ENCODE results near the gene ALG9.
A peak's percentile ranks its signal among the peaks of the same experiment; 100 is the strongest.
"Not testable (repeated sequence)": the region's sequence is repeated elsewhere in the genome, so short reads cannot be mapped to it uniquely, and the experiment has no call there.

The ALG9 gene, protein sequence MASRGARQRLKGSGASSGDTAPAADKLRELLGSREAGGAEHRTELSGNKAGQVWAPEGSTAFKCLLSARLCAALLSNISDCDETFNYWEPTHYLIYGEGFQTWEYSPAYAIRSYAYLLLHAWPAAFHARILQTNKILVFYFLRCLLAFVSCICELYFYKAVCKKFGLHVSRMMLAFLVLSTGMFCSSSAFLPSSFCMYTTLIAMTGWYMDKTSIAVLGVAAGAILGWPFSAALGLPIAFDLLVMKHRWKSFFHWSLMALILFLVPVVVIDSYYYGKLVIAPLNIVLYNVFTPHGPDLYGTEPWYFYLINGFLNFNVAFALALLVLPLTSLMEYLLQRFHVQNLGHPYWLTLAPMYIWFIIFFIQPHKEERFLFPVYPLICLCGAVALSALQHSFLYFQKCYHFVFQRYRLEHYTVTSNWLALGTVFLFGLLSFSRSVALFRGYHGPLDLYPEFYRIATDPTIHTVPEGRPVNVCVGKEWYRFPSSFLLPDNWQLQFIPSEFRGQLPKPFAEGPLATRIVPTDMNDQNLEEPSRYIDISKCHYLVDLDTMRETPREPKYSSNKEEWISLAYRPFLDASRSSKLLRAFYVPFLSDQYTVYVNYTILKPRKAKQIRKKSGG

DNA sequence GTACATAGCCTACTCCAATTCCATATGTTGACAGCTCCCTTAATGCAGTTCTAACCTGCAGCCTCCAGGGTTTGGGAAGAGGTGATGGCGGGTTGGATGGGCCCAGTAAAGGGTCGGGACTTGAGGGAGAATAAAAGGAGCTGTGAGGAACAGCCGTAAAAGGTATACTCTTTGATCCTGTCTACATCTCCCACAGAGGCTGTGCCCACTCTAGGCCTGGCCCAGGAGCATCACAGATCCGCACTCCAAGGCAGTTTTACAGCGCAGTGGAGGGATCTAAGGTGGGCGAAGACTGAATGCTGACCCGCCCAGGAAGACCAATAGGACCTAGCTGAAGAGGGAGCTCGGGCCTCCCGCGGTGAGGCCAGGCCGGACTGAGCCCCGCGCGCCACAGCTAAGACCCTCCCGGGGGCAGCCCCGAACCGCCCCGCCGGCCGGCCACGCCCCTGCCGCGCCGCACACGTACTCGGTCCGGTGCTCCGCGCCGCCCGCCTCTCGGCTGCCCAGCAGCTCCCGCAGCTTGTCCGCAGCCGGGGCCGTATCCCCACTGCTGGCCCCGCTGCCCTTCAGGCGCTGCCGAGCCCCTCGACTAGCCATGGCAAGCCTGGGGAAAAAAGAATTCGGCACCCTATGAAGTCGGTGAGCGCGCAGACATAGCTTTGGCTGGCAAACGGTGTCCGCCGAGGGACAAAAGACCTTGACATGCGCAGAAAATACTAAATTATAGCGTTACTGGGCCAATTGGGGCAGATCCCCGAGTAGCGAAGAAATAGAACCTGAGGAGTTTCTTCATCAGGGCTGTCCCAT is at the start of gene ALG9:
ALG9 (minus strand) TSS at position 696 of the 807 bp plus-strand sequence; CDS start at position 597, 99 bp downstream.
- peak; percentile 65 for DNase-seq

DNA sequence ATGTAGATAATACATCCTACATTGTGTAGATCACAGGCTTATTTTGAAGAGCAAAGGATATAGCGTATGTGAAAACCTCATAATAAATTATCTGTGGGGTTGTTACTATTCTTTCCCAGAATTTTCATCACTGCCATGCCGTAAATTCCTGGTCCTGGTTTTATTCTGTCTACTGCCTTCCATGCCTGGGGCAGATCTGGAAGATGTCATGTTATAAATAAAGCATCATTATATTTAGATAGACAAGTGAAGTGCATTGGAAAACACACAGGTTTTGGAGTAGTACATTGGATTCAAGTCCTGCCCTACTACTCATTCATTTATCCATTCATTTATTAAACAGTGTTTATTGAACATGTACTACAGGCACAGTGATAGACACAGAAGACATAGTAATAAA is 49.5 kb upstream of the ALG9 start:
- DNase-seq = no peak

DNA sequence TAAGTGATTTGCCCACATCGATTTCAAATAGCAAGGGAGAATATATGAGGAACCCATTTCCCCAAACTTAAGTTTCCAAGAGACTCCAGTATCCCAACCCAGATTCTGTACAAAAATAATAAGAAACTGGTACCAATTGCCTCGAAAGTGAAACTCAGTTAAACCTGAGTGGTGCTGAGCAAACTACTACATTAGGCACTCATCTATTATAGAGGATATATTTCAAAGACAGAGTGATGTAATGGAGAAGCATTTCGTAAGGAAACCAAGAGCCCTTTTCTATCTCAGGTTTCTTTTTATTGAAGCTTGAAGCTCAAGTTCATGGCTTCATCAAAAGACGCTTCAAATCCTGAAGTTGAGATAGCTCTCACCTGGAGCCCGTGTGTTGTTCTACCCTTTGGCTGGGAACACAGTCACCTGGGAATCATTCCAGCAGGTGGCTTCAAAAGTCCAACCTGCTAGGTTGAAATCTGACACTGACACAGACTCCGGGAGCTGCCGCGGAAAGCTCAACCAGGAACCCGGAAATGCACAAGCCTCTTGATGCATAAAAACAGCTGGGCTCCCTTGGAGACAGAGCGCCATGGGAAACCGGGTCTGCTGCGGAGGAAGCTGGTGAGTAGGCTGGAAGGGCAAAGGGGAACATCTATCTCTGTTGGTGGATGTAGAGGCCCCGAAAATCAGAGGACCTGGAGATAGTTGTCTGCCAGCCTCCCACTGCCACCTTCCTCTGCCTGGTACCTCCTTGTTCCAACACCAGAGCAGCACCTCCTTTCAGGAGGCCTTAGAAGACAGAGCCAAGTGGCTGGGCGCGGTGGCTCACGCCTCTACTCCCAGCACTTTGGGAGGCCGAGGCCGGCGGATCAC is 47.2 kb upstream of the ALG9 start, which contains the start of gene C11orf52:
C11orf52 (plus strand) TSS at position 524 of the 867 bp plus-strand sequence; CDS start at position 584, 60 bp downstream.
- DNase-seq = no peak

DNA sequence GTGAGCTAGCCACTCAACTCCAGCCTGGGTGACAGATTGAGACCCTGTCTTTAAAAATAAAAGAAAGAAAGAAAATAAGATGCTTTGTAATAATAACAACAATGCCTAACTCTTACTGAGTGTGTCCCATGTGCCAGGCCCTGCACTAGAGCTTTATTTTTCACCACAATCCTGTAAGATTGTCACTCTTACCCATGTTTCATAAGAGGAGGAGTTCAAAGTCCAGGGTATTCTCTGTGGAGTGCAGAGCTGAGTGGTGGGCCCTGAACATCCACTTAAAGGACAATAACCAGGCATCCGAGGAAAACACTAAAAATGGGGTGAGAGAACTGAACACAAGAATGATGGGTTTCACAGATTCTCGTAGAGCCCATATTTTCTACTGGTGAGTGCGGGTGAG is 46.4 kb upstream of the ALG9 start:
- DNase-seq = no peak

DNA sequence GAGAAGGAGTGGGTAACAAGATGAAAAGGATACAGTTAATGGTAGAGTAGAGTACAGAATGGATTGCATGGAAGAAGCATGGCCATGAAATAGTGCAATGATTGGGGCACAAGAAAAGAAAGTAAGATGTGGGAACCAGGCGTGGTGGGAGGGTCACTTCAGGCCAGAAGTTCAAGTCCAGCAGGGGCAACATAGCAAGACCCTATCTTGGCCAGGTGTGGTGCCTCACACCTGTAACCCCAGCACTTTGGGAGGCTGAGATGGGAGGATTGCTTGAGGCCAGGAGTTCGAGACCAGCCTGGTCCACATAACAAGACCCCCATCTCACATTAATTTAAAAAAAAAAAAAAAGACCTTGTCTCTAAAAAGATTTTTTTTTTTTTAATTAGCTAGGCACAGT is 45.9 kb upstream of the ALG9 start:
- DNase-seq = no peak

DNA sequence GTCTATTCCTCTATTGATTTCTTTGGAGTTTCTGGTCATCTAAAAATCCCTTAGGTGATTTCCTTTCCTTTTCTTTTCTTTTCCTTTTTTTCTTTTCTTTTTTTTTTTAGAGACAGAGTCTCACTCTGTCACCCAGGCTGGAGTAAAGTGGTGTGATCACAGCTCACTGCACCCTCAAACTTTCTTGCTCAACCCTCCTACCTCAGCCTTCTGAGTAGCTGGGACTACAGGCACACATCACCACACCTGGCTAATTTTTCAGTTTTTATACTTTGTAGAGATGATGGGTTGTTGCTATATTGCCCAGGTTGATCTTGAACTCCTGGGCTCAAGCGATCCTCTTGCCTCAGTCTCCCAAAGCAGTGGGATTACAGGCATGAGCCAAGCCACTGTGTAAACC is 45.4 kb upstream of the ALG9 start:
- no peak for DNase-seq

DNA sequence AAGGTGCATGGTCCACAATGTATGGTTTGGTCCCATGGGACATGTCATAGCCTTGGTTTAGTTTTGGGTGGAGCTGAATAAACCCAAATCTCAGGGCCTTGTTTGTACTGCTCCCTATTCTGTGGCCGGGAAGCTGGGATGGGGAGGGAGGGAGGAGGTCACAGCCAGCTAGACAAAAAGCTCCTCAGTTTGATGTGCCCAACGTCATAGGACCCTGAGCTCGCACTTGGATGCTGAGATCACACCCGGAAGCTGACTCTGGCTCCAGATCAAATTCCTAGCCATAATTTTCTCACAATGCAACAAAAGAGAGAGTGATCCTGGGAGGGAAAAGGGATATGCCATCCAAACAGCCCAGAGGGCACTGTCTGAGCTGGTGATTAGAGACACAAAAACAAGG is 42.6 kb upstream of the ALG9 start:
- DNase-seq = peak; percentile 90

DNA sequence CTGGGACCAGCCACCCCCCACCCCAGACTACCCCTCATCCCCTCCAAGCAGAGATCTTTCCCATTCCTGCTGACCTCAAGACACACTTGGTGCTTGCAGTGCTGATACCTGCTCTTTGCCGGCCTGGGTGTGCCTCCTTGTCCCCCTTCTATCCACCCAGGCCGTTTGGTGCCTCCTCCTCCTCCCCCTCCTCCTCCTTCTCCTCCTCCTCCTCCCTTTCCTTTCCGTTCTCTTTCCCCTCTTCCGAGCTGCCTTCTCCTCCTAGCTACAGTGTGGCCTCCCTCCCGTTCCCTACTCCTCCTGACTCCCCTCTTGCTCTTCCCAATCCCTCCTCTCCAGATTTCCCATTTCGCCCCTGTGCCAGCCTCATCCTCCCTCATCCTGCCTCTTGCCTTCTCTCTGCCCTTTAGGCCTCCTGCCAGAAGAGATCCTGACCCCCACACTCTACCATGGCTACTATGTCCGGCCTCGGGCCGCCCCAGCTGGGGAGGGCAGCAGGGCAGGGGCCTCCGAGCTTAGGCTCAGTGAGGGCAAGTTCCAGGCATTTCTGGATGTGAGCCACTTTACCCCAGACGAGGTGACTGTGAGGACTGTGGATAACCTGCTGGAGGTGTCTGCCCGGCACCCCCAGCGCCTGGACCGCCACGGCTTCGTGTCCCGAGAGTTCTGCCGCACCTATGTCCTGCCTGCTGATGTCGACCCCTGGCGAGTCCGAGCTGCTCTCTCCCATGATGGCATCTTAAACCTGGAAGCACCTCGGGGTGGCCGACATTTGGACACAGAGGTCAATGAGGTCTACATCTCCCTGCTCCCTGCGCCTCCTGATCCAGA is 41.9 kb upstream of the ALG9 start:
- DNase-seq = peak; percentile 57

DNA sequence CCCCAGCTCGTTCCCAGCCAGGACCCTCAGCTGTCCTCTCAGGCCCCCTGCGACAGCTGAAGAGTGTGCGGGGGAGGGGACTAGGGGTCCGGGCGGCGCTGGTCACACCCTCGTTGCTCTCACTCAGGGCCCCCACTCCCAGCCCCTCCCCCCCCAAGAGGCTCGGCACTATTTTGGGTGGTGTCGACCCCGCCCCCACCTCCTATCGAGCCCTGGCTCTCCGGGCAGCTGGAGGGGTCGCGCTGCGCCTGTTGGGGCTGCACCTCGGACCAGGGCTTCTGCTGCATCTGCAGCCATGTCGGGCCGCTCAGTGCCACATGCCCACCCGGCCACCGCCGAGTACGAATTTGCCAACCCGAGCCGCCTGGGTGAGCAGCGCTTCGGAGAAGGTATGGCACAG is 41.2 kb upstream of the ALG9 start, which contains the start of gene HSPB2:
HSPB2 (plus strand) TSS at position 200 of the 400 bp plus-strand sequence; CDS start at position 296, 96 bp downstream.
- DNase-seq = no peak

DNA sequence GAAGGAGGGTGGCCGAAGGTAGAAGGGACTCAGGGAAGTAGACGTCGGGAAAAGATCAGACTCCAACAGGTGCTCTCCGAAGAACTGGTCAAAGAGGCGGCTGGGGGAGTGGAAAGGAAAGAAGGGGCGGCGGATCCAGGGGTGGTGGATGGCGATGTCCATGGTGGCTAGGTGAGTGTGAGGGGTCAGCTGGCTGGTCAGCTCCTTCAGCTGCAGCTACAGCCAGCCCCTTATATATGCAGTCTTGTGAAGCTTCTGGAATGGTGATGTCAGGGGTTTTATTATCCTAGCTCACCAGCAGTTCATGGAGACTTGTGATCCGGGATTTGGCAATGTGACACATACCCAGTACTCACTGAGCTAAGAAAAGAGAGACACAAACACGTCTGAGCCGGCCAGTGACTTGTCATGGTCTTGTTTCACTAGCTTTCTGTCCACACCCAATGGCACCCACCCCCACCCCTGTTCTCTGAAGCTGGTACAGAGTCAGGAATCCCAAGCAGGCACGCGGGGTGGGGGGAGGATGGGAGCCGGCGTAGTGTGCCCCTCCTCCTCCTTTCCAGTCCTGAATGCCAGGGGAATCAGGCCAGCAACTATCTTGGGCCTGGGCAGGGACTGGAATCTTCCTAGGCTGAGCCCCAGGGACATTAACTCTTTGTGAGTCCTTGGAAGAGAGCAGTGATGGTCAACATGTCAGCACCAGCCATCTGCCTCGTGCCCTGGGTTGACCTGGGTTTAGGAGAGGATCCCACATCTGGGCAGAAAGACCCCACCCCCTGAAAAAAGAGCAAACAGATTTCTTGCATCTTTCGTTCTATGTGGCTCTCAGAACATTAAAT is 40.4 kb upstream of the ALG9 start, which contains the start of gene CRYAB:
CRYAB (minus strand) TSS at position 208 of the 839 bp plus-strand sequence; CDS start at position 162, 46 bp downstream.
- peak; percentile 91 for DNase-seq

DNA sequence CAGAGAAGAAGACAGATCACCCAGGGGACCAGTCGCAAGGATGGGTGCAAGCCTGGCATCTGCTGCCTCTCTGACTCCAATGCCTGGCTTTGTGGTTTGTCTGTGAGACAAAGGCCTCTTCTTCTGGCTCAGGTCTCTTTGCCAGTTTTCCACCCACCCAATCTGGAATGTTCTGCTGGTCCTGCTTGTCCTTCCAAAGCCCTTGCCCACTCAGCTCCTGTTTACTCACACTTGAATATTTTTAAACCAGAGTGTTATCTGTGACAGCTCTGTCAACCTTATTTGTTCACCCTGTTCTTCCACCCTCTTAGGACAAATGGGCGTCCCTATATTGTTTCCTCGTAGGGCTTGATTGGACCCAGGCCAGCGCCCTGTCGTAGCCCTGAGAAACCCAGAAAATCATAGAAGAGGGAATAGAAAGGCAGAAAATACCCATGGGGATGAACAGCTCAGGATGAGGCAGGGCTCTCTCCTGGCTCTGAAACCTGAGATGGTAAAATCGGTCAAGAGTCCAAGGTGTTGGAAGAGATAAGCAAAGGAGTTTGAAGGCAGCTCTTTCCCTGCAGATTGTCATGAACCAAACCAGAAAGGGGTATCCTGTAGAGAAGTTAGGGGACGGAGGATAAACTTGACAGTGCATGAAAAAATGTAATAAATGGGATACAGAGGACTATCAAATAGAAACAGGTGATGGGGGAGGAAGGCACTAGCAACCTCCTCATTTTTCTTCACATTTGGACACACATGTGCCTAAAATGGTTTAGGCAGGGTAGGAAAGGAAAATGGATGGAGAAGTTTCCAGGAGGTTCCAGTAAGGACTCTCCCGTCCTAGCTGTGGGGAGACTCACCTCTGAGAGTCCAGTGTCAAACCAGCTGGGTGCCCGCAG is 39.5 kb upstream of the ALG9 start:
- DNase-seq = peak; percentile 88

DNA sequence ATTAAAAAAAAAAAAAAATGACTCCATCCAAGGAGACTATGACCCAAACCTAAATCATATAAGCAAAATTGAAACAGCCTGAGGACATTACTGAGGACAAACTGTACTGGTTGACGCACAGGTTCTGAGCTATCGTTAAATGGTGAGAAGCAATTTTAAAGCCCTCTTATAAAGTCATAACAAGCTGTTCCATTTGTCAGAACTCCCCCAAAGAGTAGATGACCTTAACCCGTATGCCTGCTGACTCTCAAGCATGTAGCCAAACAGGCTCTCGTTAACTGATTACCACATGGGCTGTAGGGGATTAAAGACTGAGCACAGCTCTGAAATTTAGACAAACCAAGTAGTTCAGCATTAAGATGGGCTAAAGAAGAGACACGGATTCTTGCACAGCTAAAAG is 38.0 kb upstream of the ALG9 start:
- peak; percentile 51 for DNase-seq

DNA sequence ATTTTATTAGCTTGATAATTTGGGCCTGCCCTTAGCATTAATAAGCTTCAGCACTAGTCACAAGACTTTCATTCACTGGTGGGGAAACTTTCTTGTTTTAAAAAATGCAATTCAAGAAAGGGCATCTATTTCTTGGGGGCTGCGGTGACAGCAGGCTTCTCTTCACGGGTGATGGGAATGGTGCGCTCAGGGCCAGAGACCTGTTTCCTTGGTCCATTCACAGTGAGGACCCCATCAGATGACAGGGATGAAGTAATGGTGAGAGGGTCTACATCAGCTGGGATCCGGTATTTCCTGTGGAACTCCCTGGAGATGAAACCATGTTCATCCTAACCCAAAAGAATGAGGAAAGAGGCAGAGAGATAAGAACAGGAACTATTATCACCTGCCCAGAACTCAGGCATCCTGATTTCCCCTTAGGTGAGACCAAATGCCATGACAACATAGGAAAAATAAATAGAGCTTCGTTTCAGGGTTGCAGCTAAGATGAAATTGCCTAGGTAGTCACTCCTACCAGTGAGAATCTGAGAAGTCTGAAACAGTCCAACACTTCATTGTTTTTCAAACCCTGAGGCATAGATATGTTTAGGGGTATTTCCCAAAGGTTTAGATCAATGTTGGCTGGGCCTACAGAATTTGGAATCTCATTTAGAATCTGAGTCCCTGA is 37.4 kb upstream of the ALG9 start:
- peak; percentile 56 for DNase-seq

DNA sequence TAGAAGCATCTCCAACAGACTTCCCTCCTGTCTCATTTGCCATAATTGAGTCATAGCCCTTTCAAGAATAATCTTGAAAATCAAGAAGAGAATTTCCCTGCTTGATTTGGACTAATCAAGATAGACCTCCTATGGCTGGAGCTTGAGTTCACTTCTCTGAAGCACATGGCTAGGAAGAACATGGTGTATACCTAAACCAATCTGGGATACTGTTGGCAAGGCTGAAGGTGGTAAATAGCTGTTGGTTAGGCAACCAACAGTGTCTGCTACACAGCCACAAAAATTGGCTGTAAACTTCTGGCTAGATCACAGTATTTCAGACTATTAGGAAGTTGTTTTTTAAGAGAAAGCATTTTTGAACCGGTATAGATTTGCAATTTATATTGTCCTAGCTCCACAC is 35.3 kb upstream of the ALG9 start:
- DNase-seq = no peak

DNA sequence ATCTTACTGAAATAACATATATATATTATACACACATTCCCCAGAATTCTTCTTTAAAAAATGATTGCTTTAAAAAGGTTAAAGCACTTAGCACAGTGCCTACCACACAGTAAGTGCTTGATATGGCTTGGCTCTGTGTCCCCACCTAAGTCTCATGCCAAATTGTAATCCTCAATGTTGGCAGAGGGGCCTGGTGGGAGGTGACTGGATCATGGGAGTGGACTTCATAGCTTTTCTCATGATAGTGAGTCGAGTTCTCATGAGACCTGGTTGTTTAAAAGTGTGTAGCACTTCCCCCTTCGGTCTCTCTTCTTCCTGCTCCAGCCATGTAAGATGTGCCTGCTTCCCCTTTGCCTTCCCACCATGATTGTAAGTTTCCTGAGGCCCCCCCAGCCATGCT is 34.0 kb upstream of the ALG9 start:
- no peak for DNase-seq

DNA sequence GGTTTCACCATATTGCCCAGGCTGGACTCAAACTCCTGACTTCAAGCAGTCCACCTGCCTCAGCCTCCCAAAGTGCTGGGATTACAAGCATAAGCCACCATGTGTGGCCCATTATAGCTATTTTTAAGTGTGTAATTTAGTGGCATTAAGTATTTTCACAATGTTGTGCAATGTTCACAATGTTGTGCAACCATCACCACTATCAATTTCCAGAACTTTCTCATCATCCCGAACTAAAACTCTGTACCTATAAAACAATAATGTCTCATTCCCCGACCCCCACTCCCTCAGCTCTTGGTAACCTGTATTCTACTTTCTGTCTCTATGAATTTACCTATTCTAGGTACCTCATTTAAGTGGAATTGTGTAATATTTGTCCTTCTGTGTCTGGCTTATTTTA is 15.5 kb upstream of the ALG9 start:
- no peak for DNase-seq

DNA sequence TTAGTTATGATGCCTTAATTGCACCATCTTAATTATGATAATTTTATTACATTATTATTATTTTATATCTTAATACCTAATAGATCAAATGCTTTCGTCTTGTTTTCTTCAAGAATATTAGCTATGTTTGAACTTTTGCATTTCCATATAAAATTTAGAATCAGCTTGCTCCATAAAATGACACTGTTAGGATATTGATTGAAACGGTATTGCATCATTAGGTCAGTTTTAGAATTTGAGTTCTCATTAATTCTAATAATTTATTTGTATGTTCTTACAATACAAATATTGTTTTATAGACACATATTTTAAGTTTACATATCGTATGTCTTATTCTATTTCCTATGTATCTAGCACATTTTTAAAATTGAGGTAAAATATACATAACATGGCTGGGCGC is 14.7 kb upstream of the ALG9 start:
- no peak for DNase-seq

DNA sequence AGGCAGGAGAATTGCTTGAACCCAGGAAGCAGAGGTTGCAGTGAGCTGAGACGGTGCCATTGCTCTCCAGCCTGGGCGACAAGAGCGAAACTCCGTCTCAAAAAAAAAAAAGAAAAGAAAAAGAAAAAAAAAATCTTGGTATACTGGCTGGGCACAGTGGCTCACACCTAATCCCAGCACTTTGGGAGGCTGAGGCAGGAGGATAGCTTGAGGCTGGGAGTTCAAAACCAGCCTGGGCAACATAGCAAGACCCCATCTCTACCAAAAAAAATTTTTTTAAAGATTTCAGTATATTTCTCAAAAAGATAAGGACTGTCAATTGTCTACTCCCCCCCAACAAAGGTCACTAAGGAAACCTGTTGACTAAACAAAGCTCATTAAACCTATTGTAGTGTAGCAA is 13.7 kb upstream of the ALG9 start:
- DNase-seq = not testable (repeated sequence)

DNA sequence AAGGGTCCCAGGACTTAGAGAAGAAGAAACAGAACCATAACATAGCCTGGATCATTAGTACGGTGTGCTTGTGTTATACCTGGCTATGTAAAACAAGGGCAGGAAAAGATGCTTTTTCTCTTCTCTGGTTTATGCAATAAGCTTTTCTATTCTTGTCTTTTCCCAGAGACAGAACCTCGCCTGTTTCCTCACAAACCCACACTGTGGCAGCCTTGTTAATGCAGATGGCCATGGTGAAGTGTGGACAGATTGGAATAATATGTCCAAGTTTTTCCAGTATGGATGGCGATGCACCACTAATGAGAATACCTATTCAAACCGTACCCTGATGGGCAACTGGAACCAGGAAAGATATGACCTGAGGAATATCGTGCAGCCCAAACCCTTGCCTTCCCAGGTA is 10.8 kb upstream of the ALG9 start:
- no peak for DNase-seq
